ENCODE data around the gene ASTN1. TPM values are rescaled to one million over a fixed set of nuclear protein-coding genes. Genes with fewer than 3 reads are reported as not detected.

The ASTN1 gene
- total RNA-seq, 4 donors from 2014 or later, result 0.13 to 3.7 (median 0.84) TPM

GRCh38 chr1:176815621-176816020 is 348.9 kb downstream of the ASTN1 start:
- no peak for TF ChIP-seq CTCF (IDR thresholded peaks at IDR 0.05)
- DNase-seq (ENCODE audit: low spot score) (no peak), ATAC-seq (ENCODE audit: low FRiP score) (no peak)

GRCh38 chr1:176811511-176812288 is 352.8 kb downstream of the ASTN1 start:
- DNase-seq (ENCODE audit: low spot score) (no peak), ATAC-seq (ENCODE audit: low FRiP score) (no peak)
- no peak for TF ChIP-seq CTCF (IDR thresholded peaks at IDR 0.05)

- ATAC-seq (ENCODE audit: low FRiP score), result no peak
- no peak for TF ChIP-seq CTCF (IDR thresholded peaks at IDR 0.05)
- DNase-seq (ENCODE audit: low spot score), result no peak
Measured at GRCh38 chr1:176809292-176809691, 355.2 kb downstream of the ASTN1 start.

Small RNAs within 50 kb of the gene (small RNA-seq; reads per million reads assigned to genes)
- gene MIR488, result not detected

Other genes with a start within 250 kb of the ASTN1 start
- gene BRINP2, start 6.2 kb upstream of the ASTN1 start, total RNA-seq, result 1 to 10 TPM in 1 of 4 donors, under 1 TPM in 3; 0.16 to 2.4 (median 0.40) TPM